HL-60 (cell line): ENCODE data around the gene U2AF1L4.

Experiments used
- DNase-seq, 2 experiments: peaks; one replicate each; pipeline ENCODE4 v3.0.0-alpha.2; 2010 to 2020; ENCODE audit warnings: low read depth in 1 of 2, low spot score in 1 of 2
- H3K27ac ChIP-seq: fragments of 250-450 bp; sonication (Bioruptor Pico); replicated peaks from 2 replicates; pipeline ENCODE4 v1.5.1; 2020; ENCODE audit warnings: mild to moderate bottlenecking, moderate library complexity
- H3K27me3 ChIP-seq: fragments of 250-450 bp; sonication (Bioruptor Pico); 2 replicates; pipeline ENCODE4 v1.5.1; 2021; ENCODE audit warnings: mild to moderate bottlenecking, moderate library complexity; ENCODE audit not compliant: insufficient read depth, poor library complexity, severe bottlenecking
- H3K4me3 ChIP-seq: replicated peaks from 2 replicates; pipeline ENCODE4 v1.5.1; 2011; ENCODE audit warnings: mild to moderate bottlenecking, control low read depth, low read length; ENCODE audit not compliant: insufficient read depth
- GABPA ChIP-seq: IDR thresholded peaks from 2 replicates; pipeline ENCODE4 v1.6.1; 2012; ENCODE audit warnings: low read depth
- POLR2AphosphoS5 ChIP-seq: IDR thresholded peaks from 2 replicates; pipeline ENCODE4 v1.6.1; 2012; ENCODE audit warnings: low read depth
- SPI1 ChIP-seq: IDR thresholded peaks from 2 replicates; pipeline ENCODE4 v1.6.1; 2012; ENCODE audit warnings: low read depth, mild to moderate bottlenecking, borderline replicate concordance
- TF ChIP-seq, protein P1 (sequence below): IDR thresholded peaks from one replicate; pipeline ENCODE4 v1.5.1; 2011; ENCODE audit warnings: low read length, control low read depth, inconsistent platforms; ENCODE audit not compliant: insufficient read depth
- TF ChIP-seq, protein P2 (sequence below): IDR thresholded peaks from 2 replicates; pipeline ENCODE4 v1.6.1; 2012; ENCODE audit warnings: low read depth; ENCODE audit not compliant: insufficient replicate concordance

The U2AF1L4 gene

DNA sequence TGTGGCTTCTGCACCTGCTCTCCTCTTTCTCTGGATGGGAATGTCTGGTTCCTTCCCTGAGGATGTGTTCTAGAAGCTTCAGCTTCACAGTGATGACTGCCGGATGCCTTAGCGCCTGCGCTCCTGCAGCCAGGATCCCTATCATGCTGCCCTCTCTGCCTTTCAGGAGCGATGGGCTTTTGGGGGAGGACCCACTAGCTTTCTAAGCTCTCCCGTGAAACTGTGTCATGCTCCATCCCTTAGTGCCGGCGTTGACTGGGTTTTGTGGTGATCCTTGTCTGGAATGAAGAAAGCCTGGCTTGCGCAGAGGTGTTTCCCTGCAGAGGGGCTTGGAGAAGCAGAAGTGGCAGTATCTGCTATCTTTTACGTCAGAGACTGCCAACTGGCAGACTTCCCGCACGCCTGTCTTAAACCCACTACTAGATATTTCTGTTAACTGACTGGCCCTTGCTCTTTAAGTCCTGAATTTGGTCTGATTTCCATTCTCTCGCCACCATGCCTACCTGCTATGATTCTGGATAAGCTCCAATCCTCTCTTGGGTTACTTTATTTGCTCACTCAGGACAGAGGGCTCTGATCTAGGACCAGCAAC lies 31.2 kb downstream of the U2AF1L4 start:
- Histone ChIP-seq H3K4me3 (no peak overlapping the region), H3K27me3 (no peaks in the 10 kb centered on the region), H3K27ac (peak overlapping the region; percentile 20; the same call in 1 of the 2 replicates)
- TF ChIP-seq POLR2AphosphoS5 (no peak), SPI1 (peak; percentile 62; the same call in 1 of the 2 replicates)
- peak in 1 of 2 experiments; percentile 64 for DNase-seq

DNA sequence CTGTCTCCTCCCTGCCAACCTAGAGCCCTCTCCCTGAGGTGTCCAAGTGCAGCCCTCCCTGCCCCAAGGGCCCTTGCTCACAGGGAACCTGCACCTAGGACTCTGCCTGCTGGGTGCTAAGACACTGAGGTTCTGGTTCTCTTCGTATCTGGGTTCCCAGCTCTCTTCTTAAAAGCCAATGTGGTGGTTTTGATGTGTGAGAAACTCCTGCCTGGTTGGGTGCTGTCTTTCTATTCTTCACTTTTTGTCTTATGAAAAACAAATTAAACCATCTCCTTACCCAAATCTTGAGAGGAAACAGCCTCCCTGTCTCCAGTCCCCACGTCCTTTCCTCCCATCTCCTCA lies 31.7 kb downstream of the U2AF1L4 start:
- DNase-seq: no peak
- Histone ChIP-seq H3K27ac (no peak overlapping the region), H3K27me3 (no peaks in the 10 kb centered on the region), H3K4me3 (no peak overlapping the region)
- TF ChIP-seq SPI1: no peak
- TF ChIP-seq GABPA: no peak
- no peak for TF ChIP-seq POLR2AphosphoS5
- TF ChIP-seq, protein P1, sequence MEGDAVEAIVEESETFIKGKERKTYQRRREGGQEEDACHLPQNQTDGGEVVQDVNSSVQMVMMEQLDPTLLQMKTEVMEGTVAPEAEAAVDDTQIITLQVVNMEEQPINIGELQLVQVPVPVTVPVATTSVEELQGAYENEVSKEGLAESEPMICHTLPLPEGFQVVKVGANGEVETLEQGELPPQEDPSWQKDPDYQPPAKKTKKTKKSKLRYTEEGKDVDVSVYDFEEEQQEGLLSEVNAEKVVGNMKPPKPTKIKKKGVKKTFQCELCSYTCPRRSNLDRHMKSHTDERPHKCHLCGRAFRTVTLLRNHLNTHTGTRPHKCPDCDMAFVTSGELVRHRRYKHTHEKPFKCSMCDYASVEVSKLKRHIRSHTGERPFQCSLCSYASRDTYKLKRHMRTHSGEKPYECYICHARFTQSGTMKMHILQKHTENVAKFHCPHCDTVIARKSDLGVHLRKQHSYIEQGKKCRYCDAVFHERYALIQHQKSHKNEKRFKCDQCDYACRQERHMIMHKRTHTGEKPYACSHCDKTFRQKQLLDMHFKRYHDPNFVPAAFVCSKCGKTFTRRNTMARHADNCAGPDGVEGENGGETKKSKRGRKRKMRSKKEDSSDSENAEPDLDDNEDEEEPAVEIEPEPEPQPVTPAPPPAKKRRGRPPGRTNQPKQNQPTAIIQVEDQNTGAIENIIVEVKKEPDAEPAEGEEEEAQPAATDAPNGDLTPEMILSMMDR: no peak
- TF ChIP-seq, protein P2, sequence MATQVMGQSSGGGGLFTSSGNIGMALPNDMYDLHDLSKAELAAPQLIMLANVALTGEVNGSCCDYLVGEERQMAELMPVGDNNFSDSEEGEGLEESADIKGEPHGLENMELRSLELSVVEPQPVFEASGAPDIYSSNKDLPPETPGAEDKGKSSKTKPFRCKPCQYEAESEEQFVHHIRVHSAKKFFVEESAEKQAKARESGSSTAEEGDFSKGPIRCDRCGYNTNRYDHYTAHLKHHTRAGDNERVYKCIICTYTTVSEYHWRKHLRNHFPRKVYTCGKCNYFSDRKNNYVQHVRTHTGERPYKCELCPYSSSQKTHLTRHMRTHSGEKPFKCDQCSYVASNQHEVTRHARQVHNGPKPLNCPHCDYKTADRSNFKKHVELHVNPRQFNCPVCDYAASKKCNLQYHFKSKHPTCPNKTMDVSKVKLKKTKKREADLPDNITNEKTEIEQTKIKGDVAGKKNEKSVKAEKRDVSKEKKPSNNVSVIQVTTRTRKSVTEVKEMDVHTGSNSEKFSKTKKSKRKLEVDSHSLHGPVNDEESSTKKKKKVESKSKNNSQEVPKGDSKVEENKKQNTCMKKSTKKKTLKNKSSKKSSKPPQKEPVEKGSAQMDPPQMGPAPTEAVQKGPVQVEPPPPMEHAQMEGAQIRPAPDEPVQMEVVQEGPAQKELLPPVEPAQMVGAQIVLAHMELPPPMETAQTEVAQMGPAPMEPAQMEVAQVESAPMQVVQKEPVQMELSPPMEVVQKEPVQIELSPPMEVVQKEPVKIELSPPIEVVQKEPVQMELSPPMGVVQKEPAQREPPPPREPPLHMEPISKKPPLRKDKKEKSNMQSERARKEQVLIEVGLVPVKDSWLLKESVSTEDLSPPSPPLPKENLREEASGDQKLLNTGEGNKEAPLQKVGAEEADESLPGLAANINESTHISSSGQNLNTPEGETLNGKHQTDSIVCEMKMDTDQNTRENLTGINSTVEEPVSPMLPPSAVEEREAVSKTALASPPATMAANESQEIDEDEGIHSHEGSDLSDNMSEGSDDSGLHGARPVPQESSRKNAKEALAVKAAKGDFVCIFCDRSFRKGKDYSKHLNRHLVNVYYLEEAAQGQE: no peak

DNA sequence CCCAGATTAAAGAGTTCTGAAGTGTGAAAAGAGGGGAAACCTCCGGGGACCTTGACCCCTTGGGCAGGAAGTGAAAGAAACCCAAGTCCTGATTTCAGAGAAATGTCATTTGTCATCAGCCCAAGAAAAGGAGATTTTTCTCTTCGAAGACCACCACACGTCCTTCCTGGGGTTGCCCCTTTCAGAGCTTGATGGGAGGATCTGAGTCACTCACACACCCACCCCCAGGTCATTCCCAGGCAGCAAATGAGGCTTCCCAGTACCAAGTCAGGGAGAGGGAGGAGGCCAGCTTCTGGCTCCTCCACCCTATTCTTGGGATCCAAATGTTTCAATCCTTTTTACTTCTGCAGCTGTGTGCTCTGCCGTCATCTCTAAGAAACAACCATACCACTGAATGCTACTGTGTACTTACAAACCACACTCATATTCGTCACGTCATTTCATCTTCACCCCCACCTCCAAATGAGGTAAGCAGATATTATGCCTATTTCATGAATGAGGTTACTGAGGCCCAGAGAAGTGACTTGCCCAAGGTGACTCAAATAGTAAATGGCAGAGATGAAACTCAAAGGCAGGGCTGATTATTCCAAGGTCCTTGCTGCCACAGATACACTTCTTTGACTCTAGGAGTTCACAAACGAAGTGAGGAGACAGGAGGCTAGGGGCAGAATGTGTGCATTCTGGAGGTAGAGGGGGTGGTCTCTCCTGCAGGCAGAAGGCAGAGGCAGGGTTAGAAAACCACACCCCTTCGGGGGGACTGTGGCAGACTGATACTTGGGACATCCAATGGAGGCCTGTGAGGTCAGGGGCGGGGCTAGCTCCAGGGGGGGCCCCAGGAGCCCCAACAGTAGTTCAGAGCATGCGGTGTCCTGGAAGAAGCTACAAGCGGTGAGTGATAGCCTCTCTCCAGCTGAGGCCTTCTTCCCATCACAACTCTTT lies 32.4 kb downstream of the U2AF1L4 start:
- TF ChIP-seq GABPA: no peak
- TF ChIP-seq, protein P1: no peak
- Histone ChIP-seq H3K27me3 (no peaks in the 10 kb centered on the region), H3K27ac (no peak overlapping the region), H3K4me3 (no peak overlapping the region)
- no peak for DNase-seq

DNA sequence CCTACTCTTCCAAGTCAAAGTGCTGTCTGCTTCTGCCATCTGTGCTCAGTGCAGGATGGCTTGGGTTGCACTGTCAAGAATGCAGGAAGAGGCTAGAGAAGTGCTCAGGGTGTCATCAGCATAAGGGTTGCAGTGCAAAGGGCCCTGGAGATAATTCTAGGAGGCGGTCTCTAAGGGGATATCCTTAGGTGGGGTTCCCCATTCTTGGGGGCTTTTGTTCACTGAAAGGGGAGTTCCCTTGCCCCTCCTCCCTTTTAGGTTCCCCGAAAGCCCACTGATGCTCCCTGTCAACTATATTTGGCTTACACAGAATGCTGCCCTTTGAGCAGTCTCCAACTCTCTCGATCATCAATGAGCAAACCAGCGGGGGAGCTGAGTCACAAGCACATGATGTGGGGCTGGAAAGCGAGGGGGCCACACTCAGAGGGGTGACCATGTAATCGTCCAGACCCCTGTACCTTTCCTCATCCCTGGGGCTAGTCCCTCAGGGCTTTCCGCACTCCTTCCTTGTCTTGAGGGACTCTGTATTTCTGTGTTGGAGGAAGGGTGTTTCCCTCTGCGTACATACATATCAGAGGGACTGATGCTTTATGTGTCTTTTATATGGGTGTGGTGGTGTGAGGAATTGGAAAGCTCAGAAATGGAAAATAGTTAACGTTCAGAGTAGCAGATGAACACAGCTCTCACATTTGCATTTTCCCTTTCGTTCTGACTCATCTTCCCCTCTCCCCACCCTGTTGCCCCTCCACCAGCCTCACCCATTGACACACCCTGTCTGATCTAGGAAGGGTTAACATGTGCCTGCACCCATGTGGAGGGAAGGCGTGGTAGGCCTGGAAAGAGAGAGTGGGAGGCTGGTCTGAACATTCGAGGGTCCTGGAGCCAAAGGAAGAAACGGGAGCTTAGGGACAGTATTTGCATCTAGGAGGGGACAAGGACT lies 34.2 kb downstream of the U2AF1L4 start:
- Histone ChIP-seq H3K4me3 (no peak overlapping the region), H3K27ac (no peak overlapping the region), H3K27me3 (no peaks in the 10 kb centered on the region)
- DNase-seq: no peak
- TF ChIP-seq, protein P2: no peak
- no peak for TF ChIP-seq GABPA
